Measurements from ENCODE around the gene HBS1L. TPM values are rescaled to one million over a fixed set of nuclear protein-coding genes. Genes with fewer than 3 reads are reported as not detected.

HBS1L gene
- total RNA-seq, 2 donors from 2014 or later: 21.3 to 29.0 TPM

GRCh38 chr6:135002229-135002844, 52.3 kb downstream of the HBS1L start:
- ATAC-seq (no peak), DNase-seq (no peak)

GRCh38 chr6:134999107-134999506, 55.5 kb downstream of the HBS1L start:
- Histone ChIP-seq H3K36me3 (replicated peaks in 1 of 2; ENCODE audit: insufficient read depth in 1 of 2, low read depth in 2 of 2) (peaks cover 0 to 8% of the 10 kb centered on the region in 2 donors), H3K27me3 (no peaks in the 10 kb centered on the region), H3K27ac (no peak overlapping the region), H3K4me1 (no peaks in the 10 kb centered on the region), H3K4me3 (no peak overlapping the region), H3K9me3 (no peaks in the 10 kb centered on the region)
- intact Hi-C loops (cut with DNase I): no loop called here
- WGBS, 2 donors: 91 to 92% methylated on average over 1 of the region's 1 CpG
- TF ChIP-seq POLR2A (IDR thresholded peaks at IDR 0.05): no peak
- no peak for TF ChIP-seq CTCF (IDR thresholded peaks at IDR 0.05)
- DNase-seq (no peak), ATAC-seq (no peak)

More at GRCh38 chr6:135002229-135002844, 52.3 kb downstream of the HBS1L start:
- WGBS, 2 donors: 74 to 77% methylated on average over 5 of the region's 5 CpGs
- TF ChIP-seq CTCF (IDR thresholded peaks at IDR 0.05) (peak in 6 of 7 experiments; percentile 32 to 52 (median 38)), POLR2A (IDR thresholded peaks at IDR 0.05) (no peak)
- Histone ChIP-seq H3K36me3 (replicated peaks in 1 of 2; ENCODE audit: insufficient read depth in 1 of 2, low read depth in 2 of 2) (peaks cover 0 to under 1% of the 10 kb centered on the region in 2 donors), H3K27me3 (no peaks in the 10 kb centered on the region), H3K4me3 (no peak overlapping the region), H3K9me3 (no peaks in the 10 kb centered on the region), H3K4me1 (no peaks in the 10 kb centered on the region), H3K27ac (no peak overlapping the region)
- intact Hi-C loops (cut with DNase I): no loop called here

- no peaks in the 10 kb centered on the region for H3K4me1 ChIP-seq
- 95 to 96% methylated on average over 9 of the region's 9 CpGs for WGBS, 2 donors
- DNase-seq (no peak), ATAC-seq (no peak)
- TF ChIP-seq CTCF (IDR thresholded peaks at IDR 0.05): no peak
- TF ChIP-seq POLR2A (IDR thresholded peaks at IDR 0.05): no peak
- no peaks in the 10 kb centered on the region for H3K27me3 ChIP-seq
- no peak overlapping the region for H3K27ac ChIP-seq
- intact Hi-C loops (cut with DNase I): no loop called here
- H3K9me3 ChIP-seq: no peaks in the 10 kb centered on the region
- no peak overlapping the region for H3K4me3 ChIP-seq
- H3K36me3 ChIP-seq (replicated peaks in 1 of 2; ENCODE audit: insufficient read depth in 1 of 2, low read depth in 2 of 2): peaks cover 0 to 12% of the 10 kb centered on the region in 2 donors
Measured at GRCh38 chr6:134997133-134997995, 57.3 kb downstream of the HBS1L start.

- Histone ChIP-seq H3K27me3 (no peaks in the 10 kb centered on the region), H3K9me3 (no peaks in the 10 kb centered on the region), H3K4me1 (no peaks in the 10 kb centered on the region), H3K36me3 (replicated peaks in 1 of 2; ENCODE audit: insufficient read depth in 1 of 2, low read depth in 2 of 2) (peaks cover 0 to 12% of the 10 kb centered on the region in 2 donors), H3K4me3 (no peak overlapping the region), H3K27ac (no peak overlapping the region)
- ATAC-seq: no peak
- TF ChIP-seq CTCF (IDR thresholded peaks at IDR 0.05) (no peak), POLR2A (IDR thresholded peaks at IDR 0.05) (no peak)
- intact Hi-C loops (cut with DNase I): no loop called here
- no peak for DNase-seq
- 87 to 89% methylated on average over 1 of the region's 1 CpG for WGBS, 2 donors
Measured at GRCh38 chr6:134995536-134995935, 59.1 kb downstream of the HBS1L start.

Data from body of pancreas (tissue), 4 donors.